Esophagus muscularis mucosa (tissue), 4 donors: ENCODE data around the gene BAK1. TPM values are rescaled to one million over a fixed set of nuclear protein-coding genes. Genes with fewer than 3 reads are reported as not detected.
A peak's percentile ranks its signal among the peaks of the same experiment; 100 is the strongest.

Experiments used
- DNase-seq: peaks from one replicate; pipeline ENCODE4 v3.0.0-alpha.2; 2017; ENCODE audit errors: extremely low spot score
- H3K27ac ChIP-seq, 4 donors: fragments of 200-600 bp; sonication (generic); replicated peaks in 1 of 4; 1 replicate in 3 of 4; 2 replicates in 1 of 4; pipeline ENCODE4 v1.5.1; 2016 to 2019; ENCODE audit warnings: mild to moderate bottlenecking in 1 of 4
- H3K27me3 ChIP-seq, 4 donors: fragments of 200-600 bp; sonication (generic); one replicate each; pipeline versions ENCODE4 v1.5.1 to v1.6.0; 2016 to 2019
- H3K36me3 ChIP-seq, 4 donors: fragments of 200-600 bp; sonication (generic); one replicate each; pipeline ENCODE4 v1.5.1; 2016 to 2019
- H3K4me1 ChIP-seq, 4 donors: fragments of 200-600 bp; sonication (generic); one replicate each; pipeline ENCODE4 v1.5.1; 2016 to 2019
- H3K4me3 ChIP-seq, 4 donors: fragments of 200-600 bp; sonication (generic); 1 replicate in 2 of 4; 2 replicates in 2 of 4; pipeline ENCODE4 v1.5.1; 2016 to 2019; ENCODE audit warnings: mild to moderate bottlenecking in 4 of 4, moderate library complexity in 1 of 4
- H3K9me3 ChIP-seq, 4 donors: fragments of 200-600 bp; sonication (generic); 1 replicate in 3 of 4; 2 replicates in 1 of 4; pipeline ENCODE4 v1.5.1; 2016 to 2019
- EP300 ChIP-seq: sonication (generic); formaldehyde crosslinking; IDR thresholded peaks from one replicate; pipeline ENCODE4 v1.6.1; 2017; ENCODE audit warnings: antibody characterized with exemption
- POLR2A ChIP-seq: fragments of 450-650 bp; IDR thresholded peaks from one replicate; pipeline ENCODE4 v1.6.1; 2017; ENCODE audit warnings: antibody characterized with exemption, moderate library complexity, mild to moderate bottlenecking, low read depth
- POLR2AphosphoS5 ChIP-seq, 2 donors: sonication (generic); formaldehyde crosslinking; IDR thresholded peaks; one replicate each; pipeline ENCODE4 v1.6.1; 2017; ENCODE audit warnings: antibody characterized with exemption in 2 of 2
- WGBS: methylation state at CpG from one replicate; pipeline ENCODE4 v1.1.5; 2018; 5-methylcytosine and 5-hydroxymethylcytosine counted together
- intact Hi-C: fragments of 100-400 bp; cut with DNase I; formaldehyde crosslinking; loops from one replicate; pipeline ENCODE4 v1.15.1; 2023
- total RNA-seq, 4 donors: library from RNA; depleted of rRNA; stranded (reverse); fragments of >200 nt; gene quantifications; one replicate each; pipeline versions ENCODE4 v1.1.0 to v1.2.1, GENCODE V29; 2016
- TF ChIP-seq, protein P1 (sequence below), 3 experiments: fragments of 200-600 bp in 2 of 3; fragments of 450-650 bp in 1 of 3; sonication (generic) in 2 of 3; IDR thresholded peaks; one replicate each; pipeline ENCODE4 v1.5.1; 2017 to 2019; ENCODE audit warnings: antibody characterized with exemption in 3 of 3, mild to moderate bottlenecking in 2 of 3, moderate library complexity in 1 of 3

The BAK1 gene
- total RNA-seq, 4 donors from 2014 or later = 9.9 to 13.1 (median 11.7) TPM

GRCh38 chr6:33577106-33577535 is 3.0 kb downstream of the BAK1 start:
- TF ChIP-seq, protein P1, sequence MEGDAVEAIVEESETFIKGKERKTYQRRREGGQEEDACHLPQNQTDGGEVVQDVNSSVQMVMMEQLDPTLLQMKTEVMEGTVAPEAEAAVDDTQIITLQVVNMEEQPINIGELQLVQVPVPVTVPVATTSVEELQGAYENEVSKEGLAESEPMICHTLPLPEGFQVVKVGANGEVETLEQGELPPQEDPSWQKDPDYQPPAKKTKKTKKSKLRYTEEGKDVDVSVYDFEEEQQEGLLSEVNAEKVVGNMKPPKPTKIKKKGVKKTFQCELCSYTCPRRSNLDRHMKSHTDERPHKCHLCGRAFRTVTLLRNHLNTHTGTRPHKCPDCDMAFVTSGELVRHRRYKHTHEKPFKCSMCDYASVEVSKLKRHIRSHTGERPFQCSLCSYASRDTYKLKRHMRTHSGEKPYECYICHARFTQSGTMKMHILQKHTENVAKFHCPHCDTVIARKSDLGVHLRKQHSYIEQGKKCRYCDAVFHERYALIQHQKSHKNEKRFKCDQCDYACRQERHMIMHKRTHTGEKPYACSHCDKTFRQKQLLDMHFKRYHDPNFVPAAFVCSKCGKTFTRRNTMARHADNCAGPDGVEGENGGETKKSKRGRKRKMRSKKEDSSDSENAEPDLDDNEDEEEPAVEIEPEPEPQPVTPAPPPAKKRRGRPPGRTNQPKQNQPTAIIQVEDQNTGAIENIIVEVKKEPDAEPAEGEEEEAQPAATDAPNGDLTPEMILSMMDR (IDR thresholded peaks at IDR 0.05) = no peak
- peak in 1 of 2 donors; percentile 39 for TF ChIP-seq POLR2AphosphoS5 (IDR thresholded peaks at IDR 0.05)
- H3K4me1 ChIP-seq = peaks cover 30 to 46% (median 39%) of the 10 kb centered on the region in 4 donors
- no peaks in the 10 kb centered on the region for H3K9me3 ChIP-seq
- H3K27ac ChIP-seq = peak overlapping the region; percentile 10 to 91 (median 70)
- intact Hi-C loops = loop anchor here (10.0 kb wide), 2 partner anchors 122 to 182 kb away; partner anchors contain the start of genes KIFC1 and ZBTB9
- no peaks in the 10 kb centered on the region for H3K27me3 ChIP-seq
- no peak for DNase-seq
- 59% methylated on average over 9 of the region's 9 CpGs for WGBS
- peaks cover 31 to 49% (median 47%) of the 10 kb centered on the region in 4 donors for H3K36me3 ChIP-seq
- no peak overlapping the region for H3K4me3 ChIP-seq

DNA sequence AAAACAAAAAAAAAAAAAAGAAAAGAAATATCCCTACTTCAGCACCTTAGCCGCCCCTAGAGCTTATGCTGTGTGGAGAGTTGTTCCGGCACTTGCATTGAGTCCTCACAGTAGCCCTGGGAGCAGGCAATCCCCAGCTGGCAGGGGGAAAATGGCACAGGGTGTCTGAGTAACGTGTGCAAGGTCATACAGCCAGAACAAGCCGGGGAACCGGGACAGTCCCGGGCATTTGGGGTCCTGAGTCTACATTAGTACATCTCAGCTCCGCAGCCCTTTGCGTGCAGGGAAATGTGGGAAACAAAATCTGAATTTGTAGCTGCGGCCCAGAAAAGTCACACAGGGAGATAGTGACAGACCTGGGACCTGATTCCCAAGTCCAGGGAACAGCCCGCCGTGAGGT is 3.4 kb downstream of the BAK1 start:
- H3K27me3 ChIP-seq = no peaks in the 10 kb centered on the region
- peaks cover 33 to 51% (median 43%) of the 10 kb centered on the region in 4 donors for H3K4me1 ChIP-seq
- intact Hi-C loops = loop anchor here (10.0 kb wide), 2 partner anchors 122 to 182 kb away; partner anchors contain the start of genes KIFC1 and ZBTB9
- peaks cover 31 to 49% (median 47%) of the 10 kb centered on the region in 4 donors for H3K36me3 ChIP-seq
- WGBS = 82% methylated on average over 11 of the region's 11 CpGs
- TF ChIP-seq EP300 (no peak), POLR2AphosphoS5 (IDR thresholded peaks at IDR 0.05) (no peak)
- TF ChIP-seq, protein P1 (IDR thresholded peaks at IDR 0.05) = no peak
- no peak overlapping the region for H3K4me3 ChIP-seq
- H3K27ac ChIP-seq = peak overlapping the region; percentile 10 to 91 (median 70)
- DNase-seq = no peak
- no peaks in the 10 kb centered on the region for H3K9me3 ChIP-seq

DNA sequence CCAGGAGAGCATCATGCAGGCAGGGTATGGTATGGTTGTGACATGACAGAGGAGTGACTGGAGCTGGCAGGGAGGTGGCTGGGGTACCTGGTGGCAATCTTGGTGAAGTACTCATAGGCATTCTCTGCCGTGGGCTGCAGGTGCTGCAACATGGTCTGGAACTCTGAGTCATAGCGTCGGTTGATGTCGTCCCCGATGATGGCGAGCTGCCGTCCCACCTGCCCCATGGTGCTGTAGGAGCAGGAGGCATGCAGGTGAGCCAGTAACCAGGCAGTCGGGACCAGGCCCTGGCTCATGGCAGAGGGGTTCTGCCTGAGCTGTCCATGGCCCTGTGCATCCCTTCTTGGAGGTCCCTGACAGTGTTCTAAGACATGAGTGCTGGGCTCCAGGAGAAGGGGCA is 4.9 kb downstream of the BAK1 start:
- WGBS = no CpG with 5 or more reads among the region's 8 CpGs
- intact Hi-C loops = loop anchor here (10.0 kb wide), 2 partner anchors 120 to 180 kb away; partner anchors contain the start of genes KIFC1 and ZBTB9

DNA sequence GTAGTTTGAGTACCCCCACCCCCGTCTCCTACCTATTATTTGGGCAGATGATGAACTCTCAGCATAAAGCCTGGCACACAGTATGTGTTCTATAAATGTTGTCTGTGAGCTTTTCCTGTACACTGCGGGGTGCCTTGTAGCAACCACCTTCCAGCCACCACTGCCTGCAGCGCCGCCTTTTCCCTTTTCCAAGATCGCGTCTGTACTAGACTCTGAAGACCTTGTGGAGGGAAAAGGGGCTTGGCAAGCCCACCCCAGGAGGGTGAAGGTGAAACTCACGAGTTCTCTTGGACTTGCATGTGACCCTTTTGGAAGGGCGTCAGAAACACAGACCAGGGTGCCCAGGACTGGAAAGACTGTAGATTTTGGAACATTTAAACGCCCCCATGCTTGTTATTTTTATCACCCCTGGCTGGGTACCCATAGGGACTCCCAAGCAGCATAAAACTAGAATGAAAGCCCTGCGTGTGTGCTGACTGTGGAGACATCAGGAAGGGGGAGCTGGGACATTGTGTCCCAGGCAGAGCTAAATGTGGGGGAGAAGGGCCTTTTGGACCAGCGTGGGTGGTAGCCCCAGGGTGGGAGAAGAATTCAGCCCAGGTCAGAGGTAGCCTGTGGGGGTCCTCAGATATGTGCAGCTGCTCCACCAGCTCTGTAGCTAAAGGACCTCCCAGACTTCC is 8.3 kb downstream of the BAK1 start:
- Histone ChIP-seq H3K36me3 (peaks cover 25 to 39% (median 35%) of the 10 kb centered on the region in 4 donors), H3K4me1 (peaks cover 5 to 23% (median 18%) of the 10 kb centered on the region in 4 donors), H3K27me3 (no peaks in the 10 kb centered on the region), H3K4me3 (peak overlapping the region; percentile 73 to 78 (median 74)), H3K27ac (peak overlapping the region; percentile 84 to 90 (median 88)), H3K9me3 (no peaks in the 10 kb centered on the region)
- TF ChIP-seq POLR2A (no peak), EP300 (no peak)
- 52% methylated on average over 11 of the region's 11 CpGs for WGBS
- intact Hi-C loops = loop anchor here (10.0 kb wide), 2 partner anchors 117 to 177 kb away; partner anchors contain the start of genes KIFC1 and ZBTB9
- DNase-seq = no peak

More for the DNA sequence above, 4.9 kb downstream of the BAK1 start:
- H3K9me3 ChIP-seq = no peaks in the 10 kb centered on the region
- peaks cover 31 to 49% (median 47%) of the 10 kb centered on the region in 4 donors for H3K36me3 ChIP-seq
- H3K27ac ChIP-seq = no peak overlapping the region
- H3K4me3 ChIP-seq = no peak overlapping the region
- H3K4me1 ChIP-seq = peaks cover 29 to 54% (median 46%) of the 10 kb centered on the region in 4 donors
- no peak for DNase-seq
- H3K27me3 ChIP-seq = no peaks in the 10 kb centered on the region
- TF ChIP-seq POLR2A (no peak), EP300 (no peak), POLR2AphosphoS5 (IDR thresholded peaks at IDR 0.05) (no peak)
- TF ChIP-seq, protein P1 (IDR thresholded peaks at IDR 0.05) = no peak
